Mesendoderm (in vitro differentiated cells): Measurements from ENCODE around the gene ALDH3A2.
"Not testable (repeated sequence)": the region's sequence is repeated elsewhere in the genome, so short reads cannot be mapped to it uniquely, and the experiment has no call there.

Experiments
- DNase-seq: peaks from one replicate; pipeline ENCODE4 v3.0.0; 2013
- H2AK5ac ChIP-seq: 2 replicates; pipeline ENCODE4 v1.6.1; 2013; ENCODE audit warnings: low read length, inconsistent platforms
- H2BK120ac ChIP-seq: 2 replicates; pipeline ENCODE4 v1.6.1; 2013; ENCODE audit warnings: low read depth, mild to moderate bottlenecking, low read length, moderate library complexity, mixed read lengths
- H2BK15ac ChIP-seq: replicated peaks from 2 replicates; pipeline ENCODE4 v1.6.1; 2013; ENCODE audit warnings: low read depth, mild to moderate bottlenecking, moderate library complexity
- H2BK5ac ChIP-seq: 2 replicates; pipeline ENCODE4 v1.6.1; 2013; ENCODE audit warnings: low read length, inconsistent platforms
- H3K18ac ChIP-seq: 2 replicates; pipeline ENCODE4 v1.6.1; 2013; ENCODE audit warnings: mild to moderate bottlenecking, low read length, mixed read lengths
- H3K23ac ChIP-seq: one replicate; pipeline ENCODE4 v1.6.1; 2013; ENCODE audit warnings: low read length
- H3K27ac ChIP-seq: 2 replicates; pipeline ENCODE4 v1.5.1; 2013; ENCODE audit warnings: low read depth, mild to moderate bottlenecking, inconsistent platforms, low read length, moderate library complexity
- H3K27me3 ChIP-seq: 2 replicates; pipeline ENCODE4 v1.6.1; 2013; ENCODE audit warnings: low read length, control low read depth, mild to moderate bottlenecking, inconsistent platforms; ENCODE audit not compliant: insufficient read depth, poor library complexity
- H3K36me3 ChIP-seq: 2 replicates; pipeline ENCODE4 v1.6.1; 2013; ENCODE audit warnings: low read length, inconsistent platforms; ENCODE audit not compliant: control insufficient read depth, insufficient read depth
- H3K4ac ChIP-seq: one replicate; pipeline ENCODE4 v1.6.1; 2013; ENCODE audit warnings: low read depth, mild to moderate bottlenecking, low read length, moderate library complexity
- H3K4me1 ChIP-seq: 2 replicates; pipeline ENCODE4 v1.6.1; 2013; ENCODE audit warnings: low read depth, low read length, inconsistent platforms; ENCODE audit not compliant: control insufficient read depth
- H3K4me2 ChIP-seq: 2 replicates; pipeline ENCODE4 v1.6.1; 2013; ENCODE audit warnings: low read length
- H3K4me3 ChIP-seq: 2 replicates; pipeline ENCODE4 v1.5.1; 2013; ENCODE audit warnings: mild to moderate bottlenecking, low read length
- H3K56ac ChIP-seq: one replicate; pipeline ENCODE4 v1.6.1; 2013; ENCODE audit warnings: low read length
- H3K79me1 ChIP-seq: 2 replicates; pipeline ENCODE4 v1.6.1; 2013; ENCODE audit warnings: low read length, inconsistent platforms
- H3K79me2 ChIP-seq: 2 replicates; pipeline ENCODE4 v1.6.1; 2013; ENCODE audit warnings: mild to moderate bottlenecking, low read length; ENCODE audit not compliant: control insufficient read depth, insufficient read depth
- H3K9ac ChIP-seq: 2 replicates; pipeline ENCODE4 v1.6.1; 2013; ENCODE audit warnings: low read length, inconsistent platforms
- H4K5ac ChIP-seq: one replicate; pipeline ENCODE4 v1.6.1; 2013; ENCODE audit warnings: low read length
- H4K8ac ChIP-seq: one replicate; pipeline ENCODE4 v1.6.1; 2013; ENCODE audit warnings: low read depth, mild to moderate bottlenecking, control low read depth, low read length, moderate library complexity
- WGBS: extraction: QIAGEN DNeasy Blood & Tissue Kit; methylation state at CpG from one replicate; pipeline ENCODE4 v1.1.7; 2013; ENCODE audit warnings: low lambda C conversion rate, missing lambda C conversion rate; ENCODE audit not compliant: insufficient coverage; ENCODE audit errors: extremely low coverage; 5-methylcytosine and 5-hydroxymethylcytosine counted together

ALDH3A2 gene

DNA sequence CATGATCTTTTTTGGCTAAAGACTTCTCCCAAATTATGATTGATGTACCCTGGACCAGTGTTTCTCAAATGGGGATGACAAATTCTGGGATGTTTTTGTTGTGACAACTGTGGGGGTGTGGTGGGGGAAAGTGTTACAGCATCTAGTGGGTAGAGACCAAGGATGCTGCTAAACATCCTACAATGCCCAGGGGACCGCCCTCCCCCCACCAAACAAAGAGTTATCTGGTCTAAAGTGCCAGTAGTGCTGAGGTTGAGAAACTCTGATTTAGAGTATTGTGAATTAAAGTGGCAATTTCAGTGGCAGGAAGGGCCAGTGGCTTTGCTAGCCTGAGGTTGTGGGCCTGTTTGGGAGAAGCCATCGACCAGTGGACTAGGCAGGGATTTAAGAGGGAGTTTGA lies 34.6 kb downstream of the ALDH3A2 start:
- Histone ChIP-seq H2BK120ac (no peak overlapping the region), H3K4me2 (no peak overlapping the region), H3K4me3 (no peak overlapping the region), H3K36me3 (no peaks in the 10 kb centered on the region), H4K5ac (no peak overlapping the region), H4K8ac (no peak overlapping the region), H2AK5ac (no peak overlapping the region), H3K9ac (no peak overlapping the region), H3K23ac (no peak overlapping the region), H3K27me3 (no peaks in the 10 kb centered on the region), H3K4me1 (no peaks in the 10 kb centered on the region), H3K79me1 (no peaks in the 10 kb centered on the region), H2BK15ac (no peak overlapping the region), H3K4ac (no peak overlapping the region), H3K27ac (no peak overlapping the region), H3K18ac (no peak overlapping the region), H2BK5ac (no peak overlapping the region), H3K56ac (no peak overlapping the region), H3K79me2 (no peaks in the 10 kb centered on the region)
- WGBS: no CpG with 5 or more reads among the region's 2 CpGs
- DNase-seq: no peak

DNA sequence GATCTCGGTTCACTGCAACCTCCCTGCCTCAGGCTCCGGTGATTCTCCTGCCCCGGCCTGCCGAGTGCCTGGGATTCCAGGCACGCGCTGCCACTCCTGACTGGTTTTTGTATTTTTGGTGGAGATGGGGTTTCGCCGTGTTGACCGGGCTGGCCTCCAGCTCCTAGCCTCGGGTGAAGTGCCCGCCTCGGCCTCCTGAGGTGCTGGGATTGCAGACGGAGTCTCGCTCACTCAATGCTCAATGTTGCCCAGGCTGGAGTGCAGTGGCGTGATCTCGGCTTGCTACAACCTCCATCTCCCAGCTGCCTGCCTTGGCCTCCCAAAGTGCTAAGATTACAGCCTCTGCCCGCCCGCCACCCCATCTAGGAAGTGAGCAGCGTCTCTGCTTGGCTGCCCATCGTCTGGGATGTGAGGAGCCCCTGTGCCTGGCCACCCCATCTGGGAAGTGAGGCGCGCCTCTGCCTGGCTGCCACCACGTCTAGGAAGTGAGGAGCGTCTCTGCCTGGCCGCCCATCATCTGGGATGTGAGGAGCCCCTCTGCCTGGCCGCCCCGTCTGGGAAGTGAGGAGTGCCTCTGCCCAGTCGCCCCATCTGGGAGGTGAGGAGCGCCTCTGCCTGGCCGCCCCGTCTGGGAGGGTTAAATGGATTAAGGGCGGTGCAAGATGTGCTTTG lies 36.5 kb downstream of the ALDH3A2 start:
- not testable (repeated sequence) for H4K5ac ChIP-seq, H2BK5ac ChIP-seq, H3K79me1 ChIP-seq, H2BK15ac ChIP-seq, H3K4me3 ChIP-seq, H3K9ac ChIP-seq, DNase-seq, H4K8ac ChIP-seq, H3K27ac ChIP-seq, H3K4me1 ChIP-seq, H3K36me3 ChIP-seq, H3K79me2 ChIP-seq, H3K18ac ChIP-seq, H2BK120ac ChIP-seq, H3K4ac ChIP-seq, H3K4me2 ChIP-seq, H3K27me3 ChIP-seq, H3K23ac ChIP-seq, H3K56ac ChIP-seq, H2AK5ac ChIP-seq
- WGBS: no CpG with 5 or more reads among the region's 32 CpGs

DNA sequence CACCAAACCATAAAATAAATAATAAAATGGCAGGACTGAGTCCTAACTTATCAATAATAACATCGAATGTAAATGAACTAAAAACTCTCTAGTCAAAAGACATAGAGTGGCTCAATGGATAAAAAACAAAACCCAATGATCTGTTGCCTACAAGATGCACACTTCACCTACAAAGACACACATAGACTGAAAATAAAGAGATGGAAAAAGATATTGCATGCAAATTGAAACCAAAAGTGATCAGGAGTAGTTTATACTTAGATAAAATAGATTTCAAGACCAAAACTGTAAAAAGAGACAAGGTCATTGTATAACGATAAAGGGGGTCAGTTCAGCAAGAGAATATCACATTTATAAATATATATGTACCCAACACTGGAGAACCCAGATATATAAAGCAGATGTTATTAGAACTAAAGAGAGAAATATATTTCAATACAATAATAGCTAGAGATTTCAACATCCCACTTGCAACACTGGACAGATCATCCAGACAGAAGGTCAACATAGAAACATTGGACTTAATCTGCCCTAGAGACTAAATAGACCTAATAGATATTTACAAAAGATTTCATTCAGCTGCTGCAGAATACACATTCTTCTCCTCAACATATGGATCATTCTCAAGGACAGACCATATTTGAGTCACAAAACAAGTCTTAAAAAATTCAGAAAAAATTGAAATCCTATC lies 38.0 kb downstream of the ALDH3A2 start:
- H3K56ac ChIP-seq: no peak overlapping the region
- no peak overlapping the region for H4K8ac ChIP-seq
- no peak overlapping the region for H3K4ac ChIP-seq
- no peak overlapping the region for H2BK120ac ChIP-seq
- no peak overlapping the region for H4K5ac ChIP-seq
- no peak for DNase-seq
- H3K4me2 ChIP-seq: no peak overlapping the region
- no peaks in the 10 kb centered on the region for H3K79me2 ChIP-seq
- no peak overlapping the region for H3K23ac ChIP-seq
- H3K4me3 ChIP-seq: no peak overlapping the region
- no peak overlapping the region for H2BK5ac ChIP-seq
- no peaks in the 10 kb centered on the region for H3K27me3 ChIP-seq
- H3K9ac ChIP-seq: no peak overlapping the region
- H3K27ac ChIP-seq: no peak overlapping the region
- H3K79me1 ChIP-seq: no peaks in the 10 kb centered on the region
- H3K4me1 ChIP-seq: no peaks in the 10 kb centered on the region
- no peaks in the 10 kb centered on the region for H3K36me3 ChIP-seq
- WGBS: no CpG with 5 or more reads among the region's 2 CpGs
- H2AK5ac ChIP-seq: no peak overlapping the region
- no peak overlapping the region for H2BK15ac ChIP-seq
- H3K18ac ChIP-seq: no peak overlapping the region

GRCh38 chr17:19702217-19702641 lies 53.7 kb downstream of the ALDH3A2 start:
- Histone ChIP-seq H2BK5ac (no peak overlapping the region), H3K4me1 (peaks cover 7% of the 10 kb centered on the region), H4K8ac (no peak overlapping the region), H3K23ac (no peak overlapping the region), H3K4me2 (no peak overlapping the region), H4K5ac (no peak overlapping the region), H2BK120ac (no peak overlapping the region), H3K79me1 (no peaks in the 10 kb centered on the region), H3K18ac (no peak overlapping the region), H3K4me3 (no peak overlapping the region), H2BK15ac (no peak overlapping the region), H3K27me3 (no peaks in the 10 kb centered on the region), H3K27ac (no peak overlapping the region), H2AK5ac (no peak overlapping the region), H3K4ac (no peak overlapping the region), H3K36me3 (no peaks in the 10 kb centered on the region), H3K9ac (no peak overlapping the region), H3K79me2 (no peaks in the 10 kb centered on the region), H3K56ac (no peak overlapping the region)
- DNase-seq: no peak
- WGBS: no CpG with 5 or more reads among the region's 4 CpGs

DNA sequence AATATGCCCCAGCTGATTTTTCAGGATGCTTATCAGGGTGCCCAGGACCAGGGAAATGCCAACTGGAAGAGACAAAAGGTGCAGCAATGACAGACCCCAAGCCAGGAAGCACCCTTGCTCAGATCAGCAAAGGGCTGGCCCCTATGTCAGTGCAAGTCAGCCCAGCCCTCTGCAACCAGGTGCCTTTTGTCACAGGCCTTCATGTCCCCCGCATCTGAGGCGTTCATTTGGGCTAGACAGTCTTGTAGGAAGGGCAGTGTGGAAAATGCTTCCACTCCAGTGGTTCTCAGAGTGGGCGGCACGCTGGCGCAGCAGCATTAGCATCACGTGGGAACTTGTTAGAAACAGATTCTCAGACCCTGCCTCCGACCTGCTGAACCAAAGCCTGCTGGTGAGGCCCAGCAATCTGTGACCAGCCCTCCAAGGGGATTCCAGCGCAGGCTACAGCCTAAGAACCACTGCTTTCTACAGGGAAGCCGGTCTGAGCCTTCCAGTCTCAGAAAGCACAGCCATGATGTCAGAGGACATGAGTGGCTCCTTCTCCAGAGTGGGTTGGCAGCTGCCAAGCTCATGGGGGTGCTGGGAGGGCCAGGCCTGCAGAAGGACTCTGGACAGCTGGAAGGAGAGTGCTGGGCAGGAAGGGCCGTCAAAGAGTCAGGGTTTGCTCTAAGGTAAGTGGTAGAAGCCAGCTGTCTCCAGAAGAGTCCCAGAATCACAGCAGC lies 54.7 kb downstream of the ALDH3A2 start:
- Histone ChIP-seq H3K9ac (no peak overlapping the region), H3K23ac (no peak overlapping the region), H3K4me3 (no peak overlapping the region), H3K27me3 (no peaks in the 10 kb centered on the region), H3K18ac (no peak overlapping the region), H3K36me3 (no peaks in the 10 kb centered on the region), H2AK5ac (no peak overlapping the region), H3K79me2 (no peaks in the 10 kb centered on the region), H2BK5ac (no peak overlapping the region), H3K4me2 (no peak overlapping the region), H3K27ac (no peak overlapping the region), H3K79me1 (no peaks in the 10 kb centered on the region), H3K4me1 (peaks cover 7% of the 10 kb centered on the region), H2BK120ac (no peak overlapping the region), H4K5ac (no peak overlapping the region), H3K4ac (no peak overlapping the region), H4K8ac (no peak overlapping the region), H2BK15ac (no peak overlapping the region), H3K56ac (no peak overlapping the region)
- no CpG with 5 or more reads among the region's 10 CpGs for WGBS
- no peak for DNase-seq
